Effector memory CD8-positive, alpha-beta T cell (primary cell): Measurements from ENCODE around the gene PDLIM5.

ENCODE experiments used
- ATAC-seq: fragments of 150-1000 bp; cut with Tn5 transposase; replicated peaks from 2 replicates; pipeline ENCODE4 v1.10.0; 2021; ENCODE audit warnings: mild to moderate bottlenecking, moderate library complexity
- DNase-seq, 3 experiments: peaks; one replicate each; pipeline ENCODE4 v3.0.0; 2021
- H3K27ac Mint-ChIP-seq, 2 donors: one replicate each; pipeline ENCODE4 v1.8.0; 2022; ENCODE audit warnings: mild to moderate bottlenecking in 2 of 2, mixed read lengths in 2 of 2, moderate library complexity in 2 of 2
- H3K27me3 Mint-ChIP-seq, 2 donors: one replicate each; pipeline ENCODE4 v1.8.0; 2022; ENCODE audit warnings: mixed read lengths in 2 of 2
- H3K36me3 Mint-ChIP-seq: one replicate; pipeline ENCODE4 v1.8.0; 2022; ENCODE audit warnings: mild to moderate bottlenecking, moderate library complexity, mixed read lengths; ENCODE audit not compliant: insufficient read depth
- H3K4me1 Mint-ChIP-seq, 2 donors: one replicate each; pipeline ENCODE4 v1.8.0; 2022; ENCODE audit warnings: low read depth in 2 of 2, mixed read lengths in 2 of 2
- H3K4me3 Mint-ChIP-seq, 2 donors: one replicate each; pipeline ENCODE4 v1.8.0; 2022; ENCODE audit warnings: mild to moderate bottlenecking in 2 of 2, mixed read lengths in 2 of 2, moderate library complexity in 2 of 2
- H3K9me3 Mint-ChIP-seq, 2 donors: one replicate each; pipeline ENCODE4 v1.8.0; 2022; ENCODE audit warnings: mixed read lengths in 2 of 2

The PDLIM5 gene

DNA sequence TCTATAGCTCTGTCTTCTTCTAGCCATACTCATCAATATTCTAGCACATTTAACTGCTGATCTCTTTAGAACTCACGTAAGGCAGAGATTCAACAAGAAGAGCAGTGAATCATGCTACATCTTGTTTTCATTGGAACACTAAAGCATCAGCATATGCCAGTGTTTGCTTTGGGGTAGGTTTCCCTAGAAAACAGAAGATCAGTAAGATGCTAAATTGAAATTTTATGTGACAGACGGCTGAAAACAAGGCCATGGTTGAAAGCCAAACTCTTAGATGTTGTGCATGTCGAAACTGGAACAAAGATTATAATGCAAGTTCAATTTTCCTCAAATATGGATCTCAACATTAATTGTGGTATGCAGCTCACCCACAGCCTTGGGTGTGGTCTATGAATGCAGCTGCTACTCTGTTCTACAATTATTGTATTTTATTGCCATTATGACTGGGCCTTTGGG lies 107.6 kb downstream of the PDLIM5 start:
- no peak for DNase-seq
- Mint-ChIP-seq H3K27ac (no peak overlapping the region), H3K27me3 (no peaks in the 10 kb centered on the region), H3K4me1 (peaks cover 0 to 9% of the 10 kb centered on the region in 2 donors), H3K9me3 (no peaks in the 10 kb centered on the region), H3K4me3 (no peak overlapping the region), H3K36me3 (no peaks in the 10 kb centered on the region)
- ATAC-seq: no peak

DNA sequence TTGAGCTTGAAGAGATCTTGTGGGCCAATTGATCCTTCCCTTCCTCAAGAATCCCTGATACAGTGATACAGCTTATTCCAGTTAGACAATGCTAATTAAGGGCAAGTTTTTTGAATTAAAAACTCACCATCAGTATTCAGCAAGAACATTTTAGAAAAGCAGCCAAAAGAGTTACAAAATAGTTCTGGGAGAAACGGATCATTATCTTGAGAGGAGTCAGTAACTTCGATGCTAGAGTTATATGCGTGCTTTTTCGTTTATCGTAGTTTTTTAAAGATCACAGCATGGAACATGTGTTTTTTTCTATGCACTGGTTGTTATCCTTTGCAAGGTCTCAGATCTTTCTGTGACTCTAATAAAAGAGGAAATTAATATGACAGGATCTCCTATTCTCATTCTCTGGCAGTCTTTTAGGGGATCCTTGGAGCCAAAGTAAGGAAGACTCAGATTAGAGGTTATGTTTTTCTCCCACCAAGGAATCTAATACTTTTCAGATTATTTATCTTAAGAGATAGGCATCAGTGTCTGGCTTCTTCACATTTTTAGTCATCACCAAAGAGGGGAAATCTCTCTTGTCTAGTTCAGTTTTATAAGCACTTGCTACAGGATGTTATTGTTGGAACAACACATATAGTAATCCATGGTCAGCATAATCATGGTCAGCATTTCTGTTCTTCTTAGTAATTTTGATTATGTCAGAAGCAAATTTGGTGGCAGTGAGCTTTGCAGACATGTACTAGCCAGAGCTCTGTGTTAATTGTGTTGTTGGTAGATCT lies 109.7 kb downstream of the PDLIM5 start:
- peaks cover 0 to 9% of the 10 kb centered on the region in 2 donors for H3K4me1 Mint-ChIP-seq
- H3K36me3 Mint-ChIP-seq: no peaks in the 10 kb centered on the region
- ATAC-seq (no peak), DNase-seq (no peak)
- H3K27ac Mint-ChIP-seq: peak overlapping the region in 1 of 2 donors; percentile 33
- no peak overlapping the region for H3K4me3 Mint-ChIP-seq
- no peaks in the 10 kb centered on the region for H3K27me3 Mint-ChIP-seq
- H3K9me3 Mint-ChIP-seq: no peaks in the 10 kb centered on the region

DNA sequence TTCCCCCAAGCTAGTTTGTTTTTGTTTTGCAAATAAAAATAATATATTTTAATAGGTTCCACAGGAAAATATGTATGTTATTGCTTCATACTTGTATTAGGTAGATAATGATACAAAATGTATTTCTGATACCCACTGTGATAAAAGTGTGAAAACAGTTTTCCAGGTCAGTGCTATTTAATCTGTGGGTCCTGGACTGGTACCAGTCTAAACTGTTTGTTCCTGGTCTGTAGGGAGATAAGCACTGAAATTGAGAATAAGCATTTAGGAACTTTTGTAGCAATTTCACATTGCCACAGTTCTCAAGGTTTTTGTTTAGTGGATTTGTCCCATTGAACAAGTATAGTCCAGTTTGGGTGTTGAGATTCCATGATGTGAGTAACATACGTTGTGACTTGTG lies 110.5 kb downstream of the PDLIM5 start:
- peaks cover 0 to 9% of the 10 kb centered on the region in 2 donors for H3K4me1 Mint-ChIP-seq
- H3K27me3 Mint-ChIP-seq: no peaks in the 10 kb centered on the region
- no peak overlapping the region for H3K27ac Mint-ChIP-seq
- H3K9me3 Mint-ChIP-seq: no peaks in the 10 kb centered on the region
- DNase-seq: no peak
- ATAC-seq: no peak
- no peaks in the 10 kb centered on the region for H3K36me3 Mint-ChIP-seq
- no peak overlapping the region for H3K4me3 Mint-ChIP-seq

DNA sequence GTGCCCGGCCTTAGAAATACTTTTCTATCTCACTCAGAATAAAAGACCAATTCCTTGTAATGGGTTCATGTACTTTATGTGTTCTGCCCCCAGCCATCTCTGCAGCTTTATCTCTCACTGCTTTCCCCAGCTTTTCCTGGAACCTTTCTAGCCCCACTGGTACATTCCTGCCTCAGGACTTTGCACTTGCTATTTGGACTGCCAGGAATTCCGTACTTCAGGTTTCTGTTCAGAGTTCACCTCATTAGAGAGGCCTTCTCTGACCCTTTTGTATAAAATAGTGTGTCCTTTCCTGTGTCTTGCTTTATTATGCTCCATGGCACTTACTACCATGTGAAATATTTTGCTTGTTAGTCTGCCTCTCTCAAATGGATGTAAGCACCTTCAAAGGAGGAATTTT lies 112.5 kb downstream of the PDLIM5 start:
- no peak overlapping the region for H3K27ac Mint-ChIP-seq
- no peaks in the 10 kb centered on the region for H3K9me3 Mint-ChIP-seq
- no peaks in the 10 kb centered on the region for H3K36me3 Mint-ChIP-seq
- H3K27me3 Mint-ChIP-seq: no peaks in the 10 kb centered on the region
- peaks cover 2 to 14% of the 10 kb centered on the region in 2 donors for H3K4me1 Mint-ChIP-seq
- no peak overlapping the region for H3K4me3 Mint-ChIP-seq
- no peak for ATAC-seq
- no peak for DNase-seq

DNA sequence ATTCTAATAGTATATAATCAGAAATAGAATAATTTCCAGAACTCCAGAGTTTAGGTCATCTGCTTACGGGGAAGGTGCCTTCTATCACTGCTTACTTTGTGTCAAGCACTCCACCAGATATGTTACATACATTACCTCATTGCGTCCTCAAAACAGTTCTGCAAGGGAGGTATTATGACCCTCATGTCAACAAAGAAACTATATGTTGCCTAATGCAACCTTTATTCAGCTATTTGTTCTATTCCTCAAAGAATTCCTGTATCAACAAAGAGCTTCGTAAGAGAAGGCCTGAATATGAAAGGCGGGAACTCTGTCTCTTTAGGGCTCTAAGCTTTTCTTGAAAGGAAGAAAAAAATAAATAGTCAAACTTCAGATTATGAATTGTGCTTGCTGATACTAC lies 114.7 kb downstream of the PDLIM5 start:
- no peak overlapping the region for H3K27ac Mint-ChIP-seq
- no peak for ATAC-seq
- H3K4me1 Mint-ChIP-seq: peaks cover 2 to 10% of the 10 kb centered on the region in 2 donors
- no peaks in the 10 kb centered on the region for H3K27me3 Mint-ChIP-seq
- no peaks in the 10 kb centered on the region for H3K9me3 Mint-ChIP-seq
- DNase-seq: no peak
- no peak overlapping the region for H3K4me3 Mint-ChIP-seq
- no peaks in the 10 kb centered on the region for H3K36me3 Mint-ChIP-seq

DNA sequence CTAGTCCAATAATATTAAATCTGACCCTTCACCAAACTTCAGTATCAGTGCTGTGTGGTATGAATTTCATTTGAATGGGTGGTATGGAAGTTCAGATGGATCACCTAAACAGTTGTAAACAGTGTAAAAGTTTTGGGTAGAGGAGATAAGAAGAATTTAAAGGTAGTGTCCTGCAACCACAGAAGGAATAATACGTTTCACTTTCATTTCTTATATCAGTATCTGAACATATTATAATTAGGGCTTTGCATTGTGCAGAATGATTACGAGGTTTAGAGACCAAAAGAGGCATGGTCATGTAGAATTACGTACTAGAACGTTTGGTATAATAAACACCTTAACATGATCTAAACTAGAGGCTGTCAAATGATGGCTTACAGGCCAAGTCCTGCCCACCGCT lies 116.1 kb downstream of the PDLIM5 start:
- H3K9me3 Mint-ChIP-seq: no peaks in the 10 kb centered on the region
- DNase-seq: no peak
- ATAC-seq: peak; percentile 47
- H3K4me1 Mint-ChIP-seq: peaks cover 2 to 6% of the 10 kb centered on the region in 2 donors
- H3K36me3 Mint-ChIP-seq: no peaks in the 10 kb centered on the region
- H3K4me3 Mint-ChIP-seq: peak overlapping the region; percentile 18 to 55
- H3K27ac Mint-ChIP-seq: peak overlapping the region; percentile 7 to 66
- no peaks in the 10 kb centered on the region for H3K27me3 Mint-ChIP-seq

DNA sequence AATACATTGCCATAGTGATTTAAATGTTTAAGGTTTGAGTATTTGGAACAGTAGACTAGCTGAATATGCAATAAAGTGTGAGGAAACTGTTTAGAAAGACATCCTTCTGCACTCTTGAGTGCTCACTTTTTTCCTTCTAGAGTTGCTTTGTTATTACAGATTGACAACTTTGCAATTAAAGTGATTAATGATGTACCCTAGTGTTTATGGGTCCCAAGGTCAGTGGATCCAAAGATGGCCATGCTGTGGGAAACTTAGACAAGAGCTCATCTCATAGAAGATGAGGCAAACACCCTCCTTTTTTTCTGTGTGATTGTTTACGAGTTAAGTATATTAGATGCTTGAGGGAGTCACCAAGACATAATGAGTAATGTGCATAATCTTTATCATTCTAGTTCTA lies 118.8 kb downstream of the PDLIM5 start:
- H3K27ac Mint-ChIP-seq: no peak overlapping the region
- DNase-seq (no peak), ATAC-seq (no peak)
- H3K9me3 Mint-ChIP-seq: no peaks in the 10 kb centered on the region
- H3K4me1 Mint-ChIP-seq: peaks cover 2 to 6% of the 10 kb centered on the region in 2 donors
- H3K4me3 Mint-ChIP-seq: no peak overlapping the region
- H3K27me3 Mint-ChIP-seq: no peaks in the 10 kb centered on the region
- H3K36me3 Mint-ChIP-seq: no peaks in the 10 kb centered on the region

DNA sequence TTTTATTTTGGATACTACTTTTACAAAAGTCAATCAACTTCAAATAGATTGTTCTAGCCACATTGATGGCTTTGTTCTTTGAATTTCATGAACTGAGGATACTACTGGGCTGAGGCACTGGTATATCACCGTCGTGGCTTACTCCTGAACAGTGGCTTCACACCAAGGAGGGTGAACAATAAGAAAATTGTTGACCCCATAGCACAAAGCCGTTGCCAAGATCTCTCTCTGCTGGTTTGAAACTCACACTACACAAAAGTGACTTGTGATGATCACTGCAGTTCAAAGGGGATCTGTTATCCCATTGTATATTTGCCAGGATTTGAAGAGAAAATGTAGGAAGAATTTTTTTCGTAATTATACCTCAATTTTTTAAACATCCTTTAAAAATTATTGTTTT lies 119.6 kb downstream of the PDLIM5 start:
- Mint-ChIP-seq H3K4me3 (no peak overlapping the region), H3K36me3 (no peaks in the 10 kb centered on the region), H3K4me1 (peaks cover 2 to 6% of the 10 kb centered on the region in 2 donors), H3K9me3 (no peaks in the 10 kb centered on the region), H3K27ac (no peak overlapping the region), H3K27me3 (no peaks in the 10 kb centered on the region)
- no peak for ATAC-seq
- no peak for DNase-seq

DNA sequence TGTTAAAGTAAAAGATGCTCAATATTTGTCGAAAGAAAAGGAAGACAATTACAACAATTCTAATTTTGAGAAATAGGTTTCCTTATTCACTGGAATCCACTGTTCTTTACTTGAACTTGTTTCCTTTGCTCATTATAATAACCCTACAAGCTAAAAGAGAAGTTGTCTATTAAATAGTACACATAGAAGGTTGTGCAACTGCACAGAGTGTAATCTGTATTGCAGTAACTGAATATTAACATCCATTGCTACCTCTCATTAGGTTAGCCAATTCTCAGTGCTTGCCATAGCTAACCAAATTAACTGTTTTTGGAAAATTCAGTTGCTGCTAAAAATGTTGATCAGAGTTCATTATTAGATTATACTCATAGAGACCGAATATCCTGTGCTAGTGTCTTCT lies 120.0 kb downstream of the PDLIM5 start:
- H3K36me3 Mint-ChIP-seq: no peaks in the 10 kb centered on the region
- H3K4me3 Mint-ChIP-seq: no peak overlapping the region
- H3K9me3 Mint-ChIP-seq: no peaks in the 10 kb centered on the region
- ATAC-seq (no peak), DNase-seq (no peak)
- H3K27me3 Mint-ChIP-seq: no peaks in the 10 kb centered on the region
- no peak overlapping the region for H3K27ac Mint-ChIP-seq
- peaks cover 2 to 6% of the 10 kb centered on the region in 2 donors for H3K4me1 Mint-ChIP-seq

DNA sequence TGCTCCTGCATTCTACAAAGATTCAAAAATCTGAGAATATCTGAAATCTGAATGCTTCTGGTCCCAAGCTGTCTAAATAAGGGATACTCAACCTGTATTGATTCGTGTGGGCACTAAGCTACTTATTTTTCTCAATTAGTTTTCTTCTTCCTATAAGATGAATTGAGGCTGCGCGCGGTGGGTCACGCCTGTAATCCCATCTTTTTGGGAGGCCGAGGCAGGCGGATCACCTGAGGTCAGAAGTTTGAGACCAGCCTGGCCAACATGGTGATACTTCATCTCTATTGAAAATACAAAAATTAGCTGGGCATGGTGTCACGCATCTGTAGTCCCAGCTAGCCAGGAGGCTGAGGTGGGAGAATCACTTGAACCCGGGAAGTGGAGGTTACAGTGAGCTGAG lies 122.3 kb downstream of the PDLIM5 start:
- H3K27me3 Mint-ChIP-seq: no peaks in the 10 kb centered on the region
- H3K4me1 Mint-ChIP-seq: no peaks in the 10 kb centered on the region
- DNase-seq: no peak
- no peaks in the 10 kb centered on the region for H3K9me3 Mint-ChIP-seq
- H3K27ac Mint-ChIP-seq: no peak overlapping the region
- no peaks in the 10 kb centered on the region for H3K36me3 Mint-ChIP-seq
- H3K4me3 Mint-ChIP-seq: no peak overlapping the region
- ATAC-seq: no peak

DNA sequence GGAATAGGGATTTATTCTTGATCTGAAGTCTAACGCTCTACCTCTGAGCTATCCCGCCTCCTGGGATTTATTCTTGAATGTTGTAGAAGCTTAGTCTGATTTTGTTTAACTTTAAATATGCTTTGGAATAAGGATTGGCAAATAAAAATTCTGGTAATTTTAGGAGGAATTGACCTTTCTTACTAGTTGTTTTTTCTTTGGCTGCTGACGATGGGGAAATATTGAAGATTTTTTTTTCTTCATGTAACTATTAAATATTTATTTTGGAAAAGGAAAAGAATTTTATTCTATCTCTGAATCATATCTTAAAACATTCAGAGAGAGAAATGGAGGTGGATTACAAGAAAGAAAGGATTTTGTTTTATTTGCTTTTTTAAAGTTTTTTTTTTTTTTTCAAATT lies 122.9 kb downstream of the PDLIM5 start:
- no peak for ATAC-seq
- H3K9me3 Mint-ChIP-seq: no peaks in the 10 kb centered on the region
- H3K36me3 Mint-ChIP-seq: no peaks in the 10 kb centered on the region
- H3K27ac Mint-ChIP-seq: no peak overlapping the region
- H3K4me1 Mint-ChIP-seq: no peaks in the 10 kb centered on the region
- no peak overlapping the region for H3K4me3 Mint-ChIP-seq
- H3K27me3 Mint-ChIP-seq: no peaks in the 10 kb centered on the region
- no peak for DNase-seq

DNA sequence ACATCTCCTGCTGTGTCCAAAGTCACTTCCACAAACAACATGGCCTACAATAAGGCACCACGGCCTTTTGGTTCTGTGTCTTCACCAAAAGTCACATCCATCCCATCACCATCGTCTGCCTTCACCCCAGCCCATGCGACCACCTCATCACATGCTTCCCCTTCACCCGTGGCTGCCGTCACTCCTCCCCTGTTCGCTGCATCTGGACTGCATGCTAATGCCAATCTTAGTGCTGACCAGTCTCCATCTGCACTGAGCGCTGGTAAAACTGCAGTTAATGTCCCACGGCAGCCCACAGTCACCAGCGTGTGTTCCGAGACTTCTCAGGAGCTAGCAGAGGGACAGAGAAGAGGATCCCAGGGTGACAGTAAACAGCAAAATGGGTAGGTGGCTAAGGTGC lies 123.9 kb downstream of the PDLIM5 start:
- H3K36me3 Mint-ChIP-seq: no peaks in the 10 kb centered on the region
- ATAC-seq: no peak
- no peaks in the 10 kb centered on the region for H3K4me1 Mint-ChIP-seq
- H3K9me3 Mint-ChIP-seq: no peaks in the 10 kb centered on the region
- no peak for DNase-seq
- H3K4me3 Mint-ChIP-seq: no peak overlapping the region
- H3K27ac Mint-ChIP-seq: no peak overlapping the region
- no peaks in the 10 kb centered on the region for H3K27me3 Mint-ChIP-seq

DNA sequence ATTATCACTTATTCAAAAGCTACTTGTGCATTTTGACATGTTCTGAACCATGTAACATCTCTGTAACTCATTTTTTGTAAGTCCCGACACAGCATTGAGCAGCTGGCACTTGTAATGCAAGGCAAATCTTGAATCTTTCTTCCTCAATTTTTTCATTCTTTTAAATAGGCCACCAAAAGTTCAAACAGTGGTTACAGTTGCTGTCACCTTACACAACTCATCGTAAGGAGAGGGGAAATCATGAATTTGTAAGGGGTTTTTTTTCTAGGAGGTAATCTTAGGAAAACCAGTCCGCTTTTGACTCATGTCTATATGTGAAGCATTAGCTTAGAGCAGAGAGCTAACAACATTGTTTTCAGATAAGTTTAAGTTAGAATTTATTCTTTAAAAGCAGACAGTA lies 124.5 kb downstream of the PDLIM5 start:
- H3K9me3 Mint-ChIP-seq: no peaks in the 10 kb centered on the region
- no peak overlapping the region for H3K4me3 Mint-ChIP-seq
- ATAC-seq: no peak

DNA sequence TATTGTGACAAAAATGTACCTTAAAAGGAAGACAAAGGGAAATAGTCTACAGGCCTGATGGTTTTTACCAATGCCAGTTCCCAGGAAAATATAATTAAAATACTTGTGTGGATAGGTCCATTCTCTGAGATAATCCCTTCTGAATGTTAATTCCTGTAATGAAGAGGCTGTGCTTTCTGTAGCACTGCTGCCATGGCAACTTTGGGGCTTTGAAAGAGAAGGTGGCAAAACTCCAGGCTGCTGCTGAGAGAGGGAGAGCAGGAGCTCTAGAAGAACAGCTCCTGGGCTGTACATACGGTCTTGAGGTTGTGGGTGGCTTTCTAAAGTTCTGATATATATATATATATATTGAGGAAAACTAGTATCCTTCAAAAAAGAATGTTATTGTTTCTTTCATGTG lies 125.4 kb downstream of the PDLIM5 start:
- no peak overlapping the region for H3K27ac Mint-ChIP-seq
- no peak overlapping the region for H3K4me3 Mint-ChIP-seq
- ATAC-seq (no peak), DNase-seq (no peak)
- no peaks in the 10 kb centered on the region for H3K4me1 Mint-ChIP-seq
- H3K27me3 Mint-ChIP-seq: no peaks in the 10 kb centered on the region
- no peaks in the 10 kb centered on the region for H3K36me3 Mint-ChIP-seq
- H3K9me3 Mint-ChIP-seq: no peaks in the 10 kb centered on the region

More for the DNA sequence above, 124.5 kb downstream of the PDLIM5 start:
- H3K27ac Mint-ChIP-seq: no peak overlapping the region
- no peak for DNase-seq
- no peaks in the 10 kb centered on the region for H3K36me3 Mint-ChIP-seq
- no peaks in the 10 kb centered on the region for H3K4me1 Mint-ChIP-seq
- no peaks in the 10 kb centered on the region for H3K27me3 Mint-ChIP-seq
